Measurements from ENCODE around the gene GEMIN5.

The GEMIN5 gene

GRCh38 chr5:154841273-154841661, 96.7 kb downstream of the GEMIN5 start:
- no peak for DNase-seq

- DNase-seq: no peak
Measured at GRCh38 chr5:154840435-154841272, 97.4 kb downstream of the GEMIN5 start.

Data from NCI-H1048 (cell line).